OCI-LY7 (cell line): Measurements from ENCODE around the gene PSMD4. TPM values are rescaled to one million over a fixed set of nuclear protein-coding genes. Genes with fewer than 3 reads are reported as not detected.

ENCODE experiments used
- BruUV-seq: library from RNA; stranded (reverse); fragments of 400-500 nt; replicated peaks from 2 replicates; lab custom pipeline; 2021; lab: Mats Ljungman, UMichigan
- CTCF ChIA-PET: fragments of 300-600 bp; sonication (Branson Sonifier 250); formaldehyde crosslinking; loops from one replicate; lab custom pipeline; 2022; ENCODE audit warnings: antibody characterized with exemption; ENCODE audit not compliant: unreplicated experiment; lab: Charles Lee
- POLR2A ChIA-PET: fragments of 300-600 bp; sonication (Branson Sonifier 250); formaldehyde crosslinking; loops from one replicate; lab custom pipeline; 2022; ENCODE audit warnings: antibody characterized with exemption; lab: Charles Lee
- DNase-seq: peaks from one replicate; pipeline ENCODE4 v3.0.0-alpha.2; 2015; ENCODE audit warnings: low spot score
- H2AFZ ChIP-seq: fragments of 200-600 bp; sonication (generic), shearing (Covaris generic); 2 replicates; pipeline ENCODE4 v1.6.1; 2014; ENCODE audit warnings: mild to moderate bottlenecking, antibody characterized with exemption, low read length, moderate library complexity
- H3K27ac ChIP-seq: fragments of 200-600 bp; sonication (generic); 2 replicates; pipeline ENCODE4 v1.5.1; 2014; ENCODE audit warnings: mixed run types, low read depth, mild to moderate bottlenecking, moderate library complexity, low read length, inconsistent platforms; ENCODE audit not compliant: poor library complexity, severe bottlenecking
- H3K36me3 ChIP-seq: fragments of 200-600 bp; sonication (generic); 2 replicates; pipeline ENCODE4 v1.6.1; 2014; ENCODE audit warnings: mild to moderate bottlenecking, antibody characterized with exemption, low read length, moderate library complexity, mixed read lengths; ENCODE audit not compliant: insufficient read depth
- H3K4me1 ChIP-seq: fragments of 200-600 bp; sonication (generic); 2 replicates; pipeline ENCODE4 v1.5.1; 2014; ENCODE audit warnings: mild to moderate bottlenecking, low read length; ENCODE audit not compliant: insufficient read depth, poor library complexity, severe bottlenecking
- H3K4me2 ChIP-seq: fragments of 200-600 bp; sonication (generic); 2 replicates; pipeline ENCODE4 v1.6.1; 2014; ENCODE audit warnings: mild to moderate bottlenecking, low read length
- H3K4me3 ChIP-seq: fragments of 200-600 bp; sonication (generic); 2 replicates; pipeline ENCODE4 v1.5.1; 2014; ENCODE audit warnings: mild to moderate bottlenecking, low read depth, low read length; ENCODE audit not compliant: poor library complexity, severe bottlenecking
- H3K79me2 ChIP-seq: fragments of 200-600 bp; sonication (generic); 2 replicates; pipeline ENCODE4 v1.6.1; 2016; ENCODE audit warnings: low read depth, mild to moderate bottlenecking, low read length, moderate library complexity, mixed read lengths; ENCODE audit not compliant: insufficient read depth
- H3K9me2 ChIP-seq: fragments of 200-600 bp; sonication (generic); 2 replicates; pipeline ENCODE4 v1.6.1; 2016; ENCODE audit warnings: mild to moderate bottlenecking, low read length, mixed read lengths; ENCODE audit not compliant: insufficient read depth
- H3K9me3 ChIP-seq: fragments of 200-600 bp; sonication (generic); 2 replicates; pipeline ENCODE4 v1.6.1; 2014; ENCODE audit warnings: mild to moderate bottlenecking, mixed run types, low read length, mixed read lengths
- H4K20me1 ChIP-seq: fragments of 200-600 bp; sonication (generic); 2 replicates; pipeline ENCODE4 v1.6.1; 2014; ENCODE audit warnings: mild to moderate bottlenecking, antibody characterized with exemption, low read length, moderate library complexity, mixed read lengths; ENCODE audit not compliant: insufficient read depth
- EZH2phosphoT487 ChIP-seq: fragments of 200-600 bp; sonication (generic); IDR thresholded peaks from 2 replicates; pipeline ENCODE4 v1.6.1; 2018; ENCODE audit warnings: low read depth, borderline replicate concordance, mild to moderate bottlenecking, mixed run types, antibody characterized with exemption, low read length, moderate library complexity, mixed read lengths
- intact Hi-C: fragments of 100-400 bp; cut with micrococcal nuclease; formaldehyde crosslinking; loops from one replicate; pipeline ENCODE4 v1.10.0; 2022; ENCODE audit not compliant: unreplicated experiment
- total RNA-seq, 2 experiments: library from RNA; depleted of rRNA in 1 of 2; stranded (reverse); fragments of >200 nt in 1 of 2; shearing (Covaris generic) in 1 of 2; gene quantifications; 2 replicates each; pipeline ENCODE4 v1.2.3, GENCODE V29; 2014 to 2022
- TF ChIP-seq, protein P1 (sequence below): fragments of 200-600 bp; sonication (generic); conservative IDR thresholded peaks from 2 replicates; pipeline ENCODE4 v1.5.1; 2014; ENCODE audit warnings: mild to moderate bottlenecking, antibody characterized with exemption, low read length, moderate library complexity, mixed read lengths

Gene PSMD4
- total RNA-seq, 2 experiments from 2014 or later: 118 to 150 TPM

DNA sequence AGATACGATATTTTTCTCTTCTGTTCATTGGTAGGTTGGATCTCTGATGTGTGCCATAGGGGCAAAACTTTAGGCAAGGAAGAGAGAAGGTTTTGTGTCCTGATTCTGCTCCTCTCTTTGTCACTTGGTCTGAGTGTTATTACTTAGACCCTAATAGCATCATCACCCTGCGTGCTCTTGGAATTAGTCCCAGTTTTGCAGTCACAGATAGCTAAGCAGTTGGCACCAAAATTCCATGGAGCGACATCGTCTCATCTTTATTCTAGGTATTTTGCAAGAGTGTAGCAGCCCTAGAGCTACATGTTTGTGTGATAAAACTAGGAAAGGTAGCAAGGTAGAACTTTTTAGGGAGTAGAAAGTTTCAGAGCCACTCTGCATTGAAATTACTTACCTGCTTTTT is 32.4 kb upstream of the PSMD4 start:
- ChIA-PET POLR2A (interaction anchor here (0.8 kb wide), 1 partner anchor 10 kb away, joined by 3 read pairs; no protein-coding TSS in a partner anchor), CTCF (no interaction called here)
- Histone ChIP-seq H3K79me2 (peaks cover 64% of the 10 kb centered on the region), H3K9me3 (no peaks in the 10 kb centered on the region), H3K27ac (no peak overlapping the region), H2AFZ (no peak overlapping the region), H4K20me1 (no peaks in the 10 kb centered on the region), H3K4me3 (no peak overlapping the region), H3K4me1 (no peaks in the 10 kb centered on the region), H3K4me2 (no peak overlapping the region), H3K36me3 (peaks cover 80% of the 10 kb centered on the region), H3K9me2 (no peaks in the 10 kb centered on the region)
- TF ChIP-seq, protein P1, sequence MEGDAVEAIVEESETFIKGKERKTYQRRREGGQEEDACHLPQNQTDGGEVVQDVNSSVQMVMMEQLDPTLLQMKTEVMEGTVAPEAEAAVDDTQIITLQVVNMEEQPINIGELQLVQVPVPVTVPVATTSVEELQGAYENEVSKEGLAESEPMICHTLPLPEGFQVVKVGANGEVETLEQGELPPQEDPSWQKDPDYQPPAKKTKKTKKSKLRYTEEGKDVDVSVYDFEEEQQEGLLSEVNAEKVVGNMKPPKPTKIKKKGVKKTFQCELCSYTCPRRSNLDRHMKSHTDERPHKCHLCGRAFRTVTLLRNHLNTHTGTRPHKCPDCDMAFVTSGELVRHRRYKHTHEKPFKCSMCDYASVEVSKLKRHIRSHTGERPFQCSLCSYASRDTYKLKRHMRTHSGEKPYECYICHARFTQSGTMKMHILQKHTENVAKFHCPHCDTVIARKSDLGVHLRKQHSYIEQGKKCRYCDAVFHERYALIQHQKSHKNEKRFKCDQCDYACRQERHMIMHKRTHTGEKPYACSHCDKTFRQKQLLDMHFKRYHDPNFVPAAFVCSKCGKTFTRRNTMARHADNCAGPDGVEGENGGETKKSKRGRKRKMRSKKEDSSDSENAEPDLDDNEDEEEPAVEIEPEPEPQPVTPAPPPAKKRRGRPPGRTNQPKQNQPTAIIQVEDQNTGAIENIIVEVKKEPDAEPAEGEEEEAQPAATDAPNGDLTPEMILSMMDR: no peak
- no peak for TF ChIP-seq EZH2phosphoT487
- BruUV-seq: no TSS peak
- no peak for DNase-seq
- intact Hi-C loops: no loop called here

DNA sequence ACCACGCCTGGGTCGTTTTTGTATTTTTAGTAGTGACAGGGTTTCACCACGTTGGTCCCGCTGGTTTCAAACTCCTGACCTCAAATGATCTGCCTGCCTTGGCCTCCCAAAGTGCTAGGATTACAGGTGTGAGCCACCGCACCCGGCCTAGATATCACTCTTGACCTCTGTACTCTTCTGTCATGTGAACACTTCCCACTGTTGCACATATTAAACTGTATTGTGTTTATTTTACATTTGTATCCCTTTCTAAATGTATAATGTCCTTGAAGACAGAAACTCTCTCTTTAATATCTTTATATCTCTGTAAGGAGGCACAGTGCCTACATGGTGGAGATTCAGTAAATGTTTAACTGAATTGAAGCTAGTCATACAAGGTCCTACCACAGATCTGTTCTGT is 19.3 kb upstream of the PSMD4 start:
- no peak for DNase-seq
- Histone ChIP-seq H2AFZ (no peak overlapping the region), H3K4me3 (no peak overlapping the region), H3K36me3 (peaks cover 99% of the 10 kb centered on the region), H3K4me1 (peaks cover 13% of the 10 kb centered on the region), H4K20me1 (no peaks in the 10 kb centered on the region), H3K27ac (no peak overlapping the region), H3K4me2 (no peak overlapping the region), H3K79me2 (no peaks in the 10 kb centered on the region), H3K9me3 (no peaks in the 10 kb centered on the region), H3K9me2 (no peaks in the 10 kb centered on the region)
- no peak for TF ChIP-seq EZH2phosphoT487
- TF ChIP-seq, protein P1: no peak
- intact Hi-C loops: no loop called here
- BruUV-seq: no TSS peak
- CTCF ChIA-PET: no interaction called here
- POLR2A ChIA-PET: interaction anchor here (0.6 kb wide), 1 partner anchor 27 kb away, joined by 3 read pairs; no protein-coding TSS in a partner anchor

- Histone ChIP-seq H3K9me3 (no peaks in the 10 kb centered on the region), H3K4me2 (peak overlapping the region; percentile 10; the same call in 1 of the 2 replicates), H3K36me3 (peaks cover 99% of the 10 kb centered on the region), H2AFZ (no peak overlapping the region), H3K4me3 (no peak overlapping the region), H3K4me1 (peaks cover 13% of the 10 kb centered on the region), H4K20me1 (no peaks in the 10 kb centered on the region), H3K9me2 (no peaks in the 10 kb centered on the region), H3K79me2 (no peaks in the 10 kb centered on the region), H3K27ac (peak overlapping the region; percentile 34)
- CTCF ChIA-PET: no interaction called here
- DNase-seq: peak; percentile 46
- POLR2A ChIA-PET: interaction anchor here (1.6 kb wide), 1 partner anchor 11 kb away, joined by 3 read pairs; no protein-coding TSS in a partner anchor
- BruUV-seq: no TSS peak
- TF ChIP-seq, protein P1: no peak
- TF ChIP-seq EZH2phosphoT487: no peak
- intact Hi-C loops: no loop called here
Measured at GRCh38 chr1:151237678-151238466, 16.7 kb upstream of the PSMD4 start.
